ENCODE results near the gene STX16.
A peak's percentile ranks its signal among the peaks of the same experiment; 100 is the strongest.

GRCh38 chr20:58651946-58652605 is 993 bp downstream of the STX16 start:
- TF ChIP-seq PLSCR1 (CRISPR knock-in tag; IDR thresholded peaks at IDR 0.05; ENCODE audit: borderline replicate concordance) (no peak), POLR2AphosphoS5 (IDR thresholded peaks at IDR 0.05; ENCODE audit: low read depth, low read length) (peak; percentile 57), REST (IDR thresholded peaks at IDR 0.05; ENCODE audit: borderline replicate concordance in 1 of 2, low read depth in 1 of 2, low read length in 2 of 2) (no peak), DMAP1 (CRISPR knock-in tag; IDR thresholded peaks at IDR 0.05) (no peak), CTCF (CRISPR knock-in tag; IDR thresholded peaks at IDR 0.05) (no peak), BHLHE40 (IDR thresholded peaks at IDR 0.05; ENCODE audit: low read length) (no peak), ZNF136 (CRISPR knock-in tag; IDR thresholded peaks at IDR 0.05; ENCODE audit: low read depth) (no peak), ZNF274 (CRISPR knock-in tag; IDR thresholded peaks at IDR 0.05) (no peak), RAD21 (CRISPR knock-in tag; IDR thresholded peaks at IDR 0.05) (no peak), KLF6 (CRISPR knock-in tag; IDR thresholded peaks at IDR 0.05) (no peak; the same call in 1 of the 2 replicates), GABPA (IDR thresholded peaks at IDR 0.05; ENCODE audit: low read depth, low read length) (peak; percentile 34; the same call in 1 of the 2 replicates), GABPA (CRISPR knock-in tag; IDR thresholded peaks at IDR 0.05; ENCODE audit: low read depth) (peak; percentile 79)
